ENCODE results near the gene ANO5.

GRCh38 chr11:22304337-22304961 lies 111.6 kb downstream of the ANO5 start:
- TF ChIP-seq CTCF (IDR thresholded peaks at IDR 0.05) (peak; percentile 41 to 53 (median 41)), POLR2A (IDR thresholded peaks at IDR 0.05) (no peak)
